ENCODE data around the gene GNB4. TPM values are rescaled to one million over a fixed set of nuclear protein-coding genes. Genes with fewer than 3 reads are reported as not detected.

Gene GNB4
- total RNA-seq (2014; rRNA removed; shearing (Covaris generic)): 20.5 and 21.6 TPM in 2 replicates
- polyA plus RNA-seq (2014; cell fraction: nucleus; rRNA removed): 9.7 and 17.1 TPM in 2 replicates

DNA sequence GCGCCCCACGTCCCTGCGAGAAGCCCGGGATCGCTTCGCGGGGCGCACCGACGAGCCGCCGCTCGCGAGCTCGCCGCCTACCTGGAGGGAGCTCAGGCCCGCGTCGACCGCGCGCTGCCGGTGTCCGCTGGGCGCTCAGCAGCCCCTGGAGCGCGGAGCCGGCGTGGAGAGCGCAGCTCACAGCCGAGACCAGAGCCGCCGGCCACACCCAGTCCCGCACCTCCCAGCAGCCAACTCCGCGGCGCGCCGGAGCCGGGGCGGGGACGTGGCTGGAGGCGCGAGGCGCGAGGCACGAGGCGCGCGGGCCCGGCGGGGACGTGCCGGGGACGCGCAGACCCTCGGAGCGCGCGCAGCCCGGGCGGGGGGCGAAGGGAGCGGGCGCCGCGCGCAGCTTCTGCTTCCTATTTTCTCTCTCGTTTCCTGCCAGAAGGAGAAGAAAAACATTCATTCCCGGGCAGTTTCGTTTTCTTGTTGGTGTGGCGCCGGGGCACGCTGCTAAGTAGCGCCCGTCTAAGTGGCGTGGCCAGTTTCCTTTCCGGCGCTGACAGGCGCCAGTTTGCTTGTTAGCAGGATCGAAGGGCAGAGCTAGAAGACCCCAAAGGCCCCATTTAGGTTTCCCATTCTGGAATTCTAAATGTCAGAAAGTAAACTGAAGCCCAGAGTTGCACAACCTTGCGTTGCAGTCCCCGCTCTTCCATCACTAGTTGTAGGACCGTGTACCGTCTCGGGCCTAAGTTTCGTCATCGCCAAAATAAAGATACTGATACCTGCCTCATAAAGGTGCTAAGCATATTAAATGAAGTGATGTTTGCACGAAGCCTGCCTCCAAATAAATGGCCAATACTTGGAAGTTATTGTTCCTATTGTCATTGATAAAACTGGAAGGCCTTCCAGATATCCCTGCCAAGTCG is at the start of gene GNB4:
GNB4 (minus strand) TSS at position 206 of the 911 bp plus-strand sequence. CDS start 25,270 bp downstream, outside the sequence.
- peak; percentile 62 for DNase-seq (ENCODE audit: extremely low read depth, low read depth)

DNA sequence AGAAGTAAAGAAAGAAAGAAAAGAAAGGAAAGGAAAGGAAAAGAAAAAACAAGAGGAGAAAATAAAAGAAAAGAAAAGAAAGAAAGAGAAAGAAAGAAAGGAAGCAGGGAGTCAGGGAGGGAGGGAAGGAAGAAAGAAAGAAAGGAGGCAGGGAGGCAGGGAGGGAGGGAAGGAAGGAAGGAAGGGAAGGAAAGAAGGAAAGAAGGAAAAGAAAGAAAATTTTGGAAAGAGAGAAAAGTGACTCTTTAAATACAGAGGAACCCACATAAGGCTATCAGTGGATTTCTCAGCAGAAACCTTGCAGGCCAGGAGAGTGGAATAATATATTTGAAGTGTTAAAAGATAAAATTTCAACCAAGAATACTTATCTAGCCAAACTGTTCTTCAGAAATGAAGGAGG is 44.2 kb upstream of the GNB4 start:
- no peak for DNase-seq (ENCODE audit: extremely low read depth, low read depth)

GRCh38 chr3:179493260-179493659 is 42.0 kb upstream of the GNB4 start:
- DNase-seq (ENCODE audit: extremely low read depth, low read depth): no peak

DNA sequence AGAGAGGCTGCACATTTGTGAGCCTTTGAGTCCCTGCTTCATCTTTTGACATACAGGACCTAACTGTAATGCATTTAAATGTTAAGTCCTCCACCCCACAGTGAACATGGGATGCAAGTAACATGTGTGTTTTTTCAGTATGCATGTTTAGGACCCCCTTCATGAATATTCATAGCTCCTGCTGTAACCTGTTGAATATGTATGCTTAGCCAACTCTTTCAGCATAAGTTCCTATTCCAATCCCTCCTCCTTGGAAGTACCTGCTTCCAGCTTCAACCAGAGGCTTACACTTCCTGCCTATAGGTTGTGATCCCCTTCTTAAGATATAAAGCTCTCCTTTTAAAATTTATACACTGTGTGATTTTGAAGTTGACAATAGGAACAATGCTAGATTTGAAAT is 36.9 kb upstream of the GNB4 start:
- no peak for DNase-seq (ENCODE audit: extremely low read depth, low read depth)

- no peak for DNase-seq (ENCODE audit: extremely low read depth, low read depth)
Observed at GRCh38 chr3:179486806-179487205, 35.5 kb upstream of the GNB4 start.

DNA sequence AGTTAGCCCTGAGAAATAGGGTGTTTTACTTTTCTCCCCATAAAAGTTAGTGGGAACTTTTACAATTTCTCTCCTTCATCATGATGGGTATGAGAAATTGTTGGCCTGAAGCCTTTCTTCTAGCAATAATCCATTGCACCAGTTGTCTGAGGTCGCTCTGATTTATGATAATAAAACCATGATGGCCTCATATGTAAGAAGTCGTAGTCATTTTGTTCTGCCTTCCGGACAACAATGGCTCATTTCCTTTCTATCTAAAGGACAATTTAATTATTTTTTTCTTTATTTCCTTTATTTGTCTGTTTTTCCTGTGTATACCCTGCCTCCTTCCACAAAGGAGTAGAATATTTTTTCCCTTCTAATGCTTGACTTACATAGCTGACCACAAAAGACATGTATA is 31.6 kb upstream of the GNB4 start:
- DNase-seq (ENCODE audit: extremely low read depth, low read depth): no peak

GRCh38 chr3:179476215-179476614 is 24.9 kb upstream of the GNB4 start:
- DNase-seq (ENCODE audit: extremely low read depth, low read depth): no peak

GRCh38 chr3:179474480-179474879 is 23.2 kb upstream of the GNB4 start:
- no peak for DNase-seq (ENCODE audit: extremely low read depth, low read depth)

DNA sequence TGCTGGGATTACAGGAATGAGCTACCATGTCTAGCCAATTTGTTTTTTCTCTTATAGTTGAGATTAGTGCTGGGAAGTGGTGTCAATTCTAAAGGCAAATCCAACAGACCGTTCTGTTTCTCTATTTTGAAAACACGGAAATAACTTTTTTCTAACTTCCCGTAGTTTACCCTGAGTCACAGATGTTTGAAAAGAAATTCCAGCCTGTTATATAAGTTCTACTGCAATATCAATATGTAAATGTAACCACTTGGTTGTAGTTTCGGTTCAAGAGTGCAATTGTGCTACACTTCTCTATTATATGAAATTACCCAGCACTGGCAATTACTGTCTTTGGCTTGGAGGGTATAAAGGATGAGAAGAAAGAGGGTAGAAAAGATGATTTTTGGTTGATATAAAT is 22.3 kb upstream of the GNB4 start:
- no peak for DNase-seq (ENCODE audit: extremely low read depth, low read depth)

DNA sequence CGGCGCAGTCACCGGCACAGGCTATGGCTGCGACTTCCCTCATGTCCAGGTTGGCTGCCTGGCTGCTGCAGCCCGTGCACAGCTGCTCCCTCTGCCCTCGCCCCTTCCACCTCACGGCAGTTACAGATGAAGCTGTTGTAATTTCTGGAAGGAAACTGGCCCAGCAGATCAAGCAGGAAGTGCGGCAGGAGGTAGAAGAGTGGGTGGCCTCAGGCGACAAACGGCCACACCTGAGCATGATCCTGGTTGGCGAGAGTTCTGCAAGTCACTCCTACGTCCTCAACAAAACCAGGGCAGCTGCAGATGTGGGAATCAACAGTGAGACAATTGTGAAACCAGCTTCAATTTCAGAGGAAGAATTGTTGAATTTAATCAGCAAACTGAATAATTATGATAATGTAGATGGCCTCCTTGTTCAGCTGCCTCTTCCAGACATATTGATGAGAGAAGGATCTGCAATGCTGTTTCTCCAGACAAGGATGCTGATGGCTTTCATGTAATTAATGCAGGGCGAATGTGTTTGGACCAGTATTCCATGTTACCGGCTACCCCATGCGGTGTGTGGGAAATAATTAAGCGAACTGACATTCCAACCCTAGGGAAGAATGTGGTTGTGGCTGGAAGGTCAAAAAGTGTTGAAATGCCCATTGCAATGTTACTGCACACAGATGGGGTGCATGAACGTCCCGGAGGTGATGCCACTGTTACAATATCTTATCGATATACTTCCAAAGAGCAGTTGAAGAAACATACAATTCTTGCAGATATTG is 13.2 kb upstream of the GNB4 start:
- no peak for DNase-seq (ENCODE audit: extremely low read depth, low read depth)

GRCh38 chr3:179463319-179463718 is 12.0 kb upstream of the GNB4 start:
- no peak for DNase-seq (ENCODE audit: extremely low read depth, low read depth)

GRCh38 chr3:179460260-179460659 is 9.0 kb upstream of the GNB4 start:
- no peak for DNase-seq (ENCODE audit: extremely low read depth, low read depth)

- no peak for DNase-seq (ENCODE audit: extremely low read depth, low read depth)
Observed at GRCh38 chr3:179455954-179456353, 4.7 kb upstream of the GNB4 start.

- DNase-seq (ENCODE audit: extremely low read depth, low read depth): no peak
Observed at GRCh38 chr3:179454887-179455286, 3.6 kb upstream of the GNB4 start.

DNA sequence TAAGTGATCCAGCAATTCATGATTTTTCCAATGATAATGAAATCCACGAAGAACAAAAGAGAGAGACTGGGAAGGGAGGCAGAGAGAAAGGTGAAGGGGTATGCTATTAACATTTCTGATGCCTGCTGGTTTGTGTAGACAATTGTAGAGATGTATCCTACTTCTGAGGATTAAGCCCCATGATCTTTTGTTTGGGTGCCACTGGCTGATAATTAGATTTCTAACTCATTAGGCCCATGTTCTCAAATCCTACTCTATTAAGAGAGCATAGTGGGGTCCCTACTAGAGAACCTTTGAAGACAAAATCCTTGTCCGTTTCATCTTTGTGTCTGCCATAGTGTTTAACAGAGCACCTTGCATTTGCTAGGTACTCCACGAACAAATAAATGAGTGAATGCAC is 2.7 kb upstream of the GNB4 start:
- DNase-seq (ENCODE audit: extremely low read depth, low read depth): no peak

- no peak for DNase-seq (ENCODE audit: extremely low read depth, low read depth)
Observed at GRCh38 chr3:179452872-179453271, 1.6 kb upstream of the GNB4 start.

- no peak for DNase-seq (ENCODE audit: extremely low read depth, low read depth)
Observed at GRCh38 chr3:179452176-179452564, 900 bp upstream of the GNB4 start.

DNA sequence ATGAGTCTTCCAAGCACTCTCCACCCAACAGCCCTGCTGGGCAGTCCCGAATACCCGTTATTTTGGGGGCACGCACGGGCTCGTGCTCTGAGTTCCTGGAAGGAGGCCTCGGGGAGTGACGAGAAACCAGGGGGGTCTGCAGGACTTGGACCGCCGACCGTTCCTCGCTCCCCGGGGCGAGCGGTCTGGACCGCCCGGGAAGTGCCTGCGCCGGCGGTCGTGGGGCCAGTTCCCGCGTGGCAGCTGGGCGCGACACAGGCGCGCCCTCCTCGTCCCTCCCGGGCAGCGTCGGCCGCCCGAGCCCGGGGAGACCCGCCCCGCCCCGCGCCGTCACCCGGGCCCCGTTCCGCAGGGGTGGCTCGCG is 387 bp downstream of the GNB4 start:
- no peak for DNase-seq (ENCODE audit: extremely low read depth, low read depth)

GRCh38 chr3:179450261-179450701 is 989 bp downstream of the GNB4 start:
- no peak for DNase-seq (ENCODE audit: extremely low read depth, low read depth)

DNA sequence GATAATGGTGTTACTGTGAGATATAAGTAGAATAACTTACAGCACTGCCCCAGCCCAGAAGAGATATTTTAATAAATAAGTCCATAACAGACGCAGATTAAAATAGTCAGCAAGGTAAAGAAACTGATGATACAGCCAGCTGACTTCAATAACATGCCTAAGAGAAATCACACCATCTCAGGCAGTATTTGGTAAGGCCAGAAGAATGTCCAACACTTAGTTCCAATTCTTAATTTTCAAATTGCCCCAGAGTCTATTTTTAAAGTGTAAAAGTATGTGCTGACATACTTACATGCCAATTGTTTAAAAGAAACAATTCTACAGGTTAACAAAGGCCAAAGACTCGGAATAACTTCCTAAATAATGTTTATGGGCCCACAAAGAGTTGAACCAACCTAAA is 1.6 kb downstream of the GNB4 start:
- no peak for DNase-seq (ENCODE audit: extremely low read depth, low read depth)

GRCh38 chr3:179447251-179447650 is 4.0 kb downstream of the GNB4 start:
- no peak for DNase-seq (ENCODE audit: extremely low read depth, low read depth)

DNA sequence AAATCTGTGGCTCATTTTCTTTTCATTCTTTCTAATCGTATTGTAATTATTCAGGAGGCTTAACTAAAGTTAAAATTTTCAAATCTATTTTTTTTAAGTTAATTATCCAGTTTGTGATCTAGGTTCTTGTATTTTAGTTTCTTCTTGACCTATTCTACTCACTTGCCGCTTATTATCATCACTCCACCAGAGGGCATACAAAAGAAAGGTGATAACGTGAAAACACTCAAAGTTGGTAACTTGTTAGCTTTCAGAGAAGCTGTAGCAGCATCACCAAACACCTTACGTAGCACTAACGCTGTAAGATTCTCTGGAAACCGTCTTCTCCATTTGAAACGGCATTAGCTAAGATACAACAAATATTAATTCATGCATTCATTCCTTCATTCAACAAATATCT is 4.8 kb downstream of the GNB4 start:
- no peak for DNase-seq (ENCODE audit: extremely low read depth, low read depth)
